GM18526 (cell line): ENCODE measurements around the gene FASN.

Source experiments
- POLR2A ChIP-seq: IDR thresholded peaks from 3 replicates; pipeline ENCODE4 v1.6.1; 2011; ENCODE audit not compliant: insufficient read length; ENCODE audit errors: extremely low read depth

The FASN gene

DNA sequence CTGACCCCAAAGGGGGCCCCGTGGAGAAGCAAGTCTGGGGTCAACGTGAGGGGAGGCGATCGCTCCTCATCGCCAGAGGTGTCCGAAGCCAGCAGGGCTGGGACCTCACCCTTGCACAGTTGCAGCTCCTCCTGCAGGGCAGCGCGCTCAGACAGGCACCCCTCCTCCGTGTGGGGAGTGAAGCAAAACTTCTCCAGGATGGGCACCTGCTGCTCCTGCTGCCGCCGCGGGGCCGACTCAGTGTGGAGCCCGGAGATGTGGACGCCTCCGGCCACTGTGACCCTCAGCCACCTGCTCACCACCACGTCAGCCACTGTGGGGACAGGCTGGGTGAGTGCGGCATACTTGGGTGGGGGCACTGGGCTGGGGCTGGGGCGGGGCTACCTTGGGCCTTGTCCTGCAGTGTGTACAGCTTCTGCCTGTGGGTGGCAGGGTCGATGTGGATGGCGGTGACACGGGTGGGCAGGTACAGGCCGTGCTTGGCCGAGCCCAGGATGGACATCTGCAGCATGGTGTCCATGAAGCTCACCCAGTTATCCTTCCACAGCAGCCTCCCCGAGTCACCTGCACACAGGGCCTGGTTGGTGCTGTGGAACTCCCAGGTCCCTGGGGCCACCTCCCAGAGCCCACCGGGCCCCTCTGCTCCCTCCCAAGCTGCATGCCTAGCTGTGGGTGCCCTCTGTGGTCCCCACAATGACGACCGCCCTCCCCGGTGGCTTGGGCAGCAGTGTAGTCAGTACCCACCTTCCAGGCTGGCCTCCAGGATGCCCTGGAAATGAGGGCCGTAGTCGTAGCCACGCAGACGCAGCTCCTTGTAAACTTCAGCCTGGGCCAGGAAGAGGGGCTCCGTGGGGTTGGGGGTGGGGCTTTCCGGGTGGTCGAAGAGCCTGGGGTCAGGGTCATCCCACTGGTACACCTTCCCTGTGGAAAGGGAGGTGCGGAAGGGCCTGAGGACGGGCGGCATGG, 10.8 kb downstream of the FASN start:
- no peak for TF ChIP-seq POLR2A

DNA sequence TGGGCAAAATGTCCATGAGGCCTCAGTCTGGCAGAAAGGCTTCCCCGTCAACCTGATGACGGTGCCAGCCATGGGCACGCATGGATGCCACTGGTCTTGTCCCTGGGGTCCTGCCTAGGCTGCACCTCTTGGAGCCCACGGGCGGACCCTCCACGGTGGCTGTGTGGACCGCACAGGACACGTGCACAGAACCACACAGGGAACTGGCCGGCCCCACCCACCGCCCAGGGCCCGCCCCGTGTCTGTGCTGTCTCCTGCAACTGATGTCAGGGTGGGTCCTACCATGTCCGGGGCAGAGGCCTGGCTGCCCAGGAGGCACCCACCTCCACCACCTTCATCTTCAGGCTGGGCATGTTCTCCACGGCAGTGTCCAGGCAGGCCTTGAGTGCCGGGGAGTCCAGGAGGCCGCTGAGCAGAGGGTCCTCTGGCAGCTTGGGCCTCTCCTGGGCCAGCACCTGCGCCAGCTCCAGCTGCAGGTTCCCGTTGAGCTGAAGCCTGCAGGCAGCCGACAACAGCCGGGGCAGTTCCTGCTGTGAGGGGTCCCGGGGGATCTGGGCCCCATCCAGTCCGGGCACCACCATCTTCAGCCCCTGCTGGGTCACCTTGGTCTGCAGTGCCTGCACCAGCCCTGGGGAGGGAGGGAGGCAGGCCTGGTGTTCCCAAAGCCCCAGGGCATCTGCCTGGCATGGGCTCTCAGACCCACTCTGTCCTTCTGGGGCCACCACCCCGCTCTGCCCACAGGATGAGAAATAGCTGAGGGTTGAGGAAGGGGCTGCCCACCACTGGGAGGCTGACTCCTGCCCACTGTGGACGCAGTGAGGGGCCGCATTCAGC, 11.9 kb downstream of the FASN start:
- no peak for TF ChIP-seq POLR2A

DNA sequence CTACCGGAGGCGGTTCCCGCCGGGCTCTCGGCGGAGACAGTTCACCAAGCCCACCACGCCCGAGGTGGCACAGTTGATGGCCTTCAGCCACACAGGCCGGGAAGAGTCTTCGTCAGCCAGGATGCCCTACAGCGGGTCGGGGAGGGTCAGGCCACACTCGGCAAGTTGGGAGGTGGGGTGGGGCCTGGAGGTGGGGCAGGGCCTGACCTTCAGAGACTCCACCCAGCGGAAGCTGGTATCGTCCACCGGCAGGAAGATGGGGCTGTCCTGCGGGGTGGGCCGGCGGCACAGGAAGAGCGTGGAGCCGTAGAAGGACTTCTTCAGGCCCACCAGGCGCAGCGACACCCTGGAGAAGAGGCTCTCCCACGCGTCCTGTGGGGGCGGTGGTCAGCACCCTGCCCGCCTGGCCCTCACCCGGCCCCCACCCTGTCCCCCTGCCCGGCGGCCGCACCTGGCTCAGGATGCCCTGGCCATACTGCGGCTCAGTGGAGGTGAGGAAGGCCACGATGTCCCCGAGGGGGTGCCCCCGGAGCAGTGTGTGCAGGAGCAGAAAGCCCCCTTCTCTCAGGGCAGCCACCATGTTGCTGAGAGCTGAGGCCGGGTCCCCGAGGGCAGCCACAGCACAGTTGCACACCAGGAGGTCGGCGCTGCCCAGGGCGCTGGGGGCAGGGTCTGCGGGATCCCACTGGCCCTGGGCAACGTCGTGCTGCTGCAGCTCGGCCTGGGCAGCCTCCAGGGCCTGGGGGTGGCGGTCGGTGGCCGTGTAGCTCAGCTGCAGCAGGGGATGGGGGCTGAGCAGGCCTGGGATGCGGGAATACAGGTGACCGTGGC, 12.8 kb downstream of the FASN start:
- no peak for TF ChIP-seq POLR2A

DNA sequence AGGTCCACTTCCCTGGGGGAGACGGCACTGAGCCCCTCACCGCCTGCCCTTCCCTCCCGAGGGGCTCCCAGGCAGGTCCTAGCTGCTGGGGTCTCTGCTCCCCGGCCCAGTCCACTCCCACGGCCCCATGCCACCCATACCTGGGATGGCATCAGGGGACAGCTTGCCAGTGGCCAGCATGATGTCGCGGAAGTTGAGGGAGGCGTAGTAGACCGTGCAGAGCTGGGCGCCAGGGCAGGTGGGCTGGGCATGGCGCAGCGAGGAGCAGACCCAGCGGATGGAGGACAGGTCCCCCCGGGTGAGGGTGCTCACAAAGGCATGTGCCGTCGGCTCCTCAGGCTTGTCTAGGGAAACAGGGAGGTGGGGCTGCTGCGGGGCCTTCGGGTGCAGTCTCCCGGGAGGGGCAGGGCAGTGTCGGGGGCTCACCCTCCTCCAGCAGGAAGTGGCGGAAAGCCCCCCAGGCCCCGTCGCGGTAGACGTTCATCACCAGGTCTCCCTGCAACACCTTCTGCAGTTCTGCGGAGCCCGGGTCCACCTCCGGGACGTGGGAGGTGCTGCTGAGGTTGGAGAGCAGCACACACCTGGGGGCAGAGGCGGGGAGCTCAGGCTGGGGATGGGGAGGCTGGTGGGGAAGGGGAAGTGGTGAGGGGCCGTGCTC, 13.5 kb downstream of the FASN start:
- no peak for TF ChIP-seq POLR2A

DNA sequence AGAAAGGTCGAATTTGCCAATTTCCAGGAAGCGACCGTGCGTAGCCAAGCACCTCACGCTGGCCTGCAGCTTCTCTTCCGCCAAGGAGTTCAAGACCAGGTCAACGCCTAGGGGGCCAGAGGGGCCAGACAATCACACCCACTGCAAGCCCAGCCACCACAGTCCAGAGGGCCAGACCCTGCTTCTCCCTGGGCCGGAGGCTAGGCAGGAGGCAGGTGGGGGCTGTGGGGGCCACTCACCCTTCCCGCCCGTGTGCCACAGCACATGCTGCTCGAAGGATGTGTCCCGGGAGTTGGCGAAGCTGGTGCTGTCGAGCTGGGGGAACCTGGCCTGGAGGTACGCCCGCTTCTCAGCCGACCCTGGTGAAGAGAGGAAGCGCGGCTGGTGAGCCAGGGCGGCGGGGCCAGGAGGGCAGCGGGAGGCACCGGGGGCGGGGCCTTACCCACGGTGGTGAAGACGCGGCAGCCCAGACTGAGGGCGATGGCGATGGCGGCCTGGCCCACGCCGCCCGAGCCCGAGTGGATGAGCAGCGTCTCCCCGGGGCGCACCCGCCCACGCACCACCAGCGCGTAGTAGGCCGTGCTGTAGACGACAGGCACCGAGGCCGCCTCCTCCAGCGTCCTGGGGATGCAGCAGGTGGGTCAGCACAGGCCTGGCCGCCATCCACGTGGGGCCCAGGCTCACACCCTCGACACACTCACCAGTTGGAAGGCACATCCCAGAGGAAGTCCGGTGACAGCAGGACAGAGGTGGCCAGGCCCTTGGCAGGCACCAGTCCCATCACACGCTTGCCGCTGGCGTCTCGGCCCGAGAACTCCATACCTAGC, 14.3 kb downstream of the FASN start:
- TF ChIP-seq POLR2A = no peak

DNA sequence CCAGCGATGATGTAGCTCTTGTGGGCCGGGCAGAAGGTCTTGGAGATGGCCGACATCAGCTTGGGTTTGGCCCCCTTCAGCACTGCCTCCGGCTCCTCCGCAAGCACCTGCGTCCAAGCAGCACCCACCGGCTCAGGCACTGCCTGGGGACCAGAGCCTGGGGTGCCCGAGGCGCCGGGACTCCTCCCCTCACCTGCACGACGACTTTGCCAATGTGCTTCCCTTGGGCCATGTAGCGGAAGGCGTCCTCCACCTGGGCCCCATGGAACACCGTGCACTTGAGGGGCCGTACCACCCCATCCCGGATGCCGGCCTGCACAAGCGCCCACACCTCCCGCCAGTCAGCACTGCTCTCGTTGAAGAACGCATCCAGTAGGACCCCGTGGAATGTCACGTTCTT, 15.0 kb downstream of the FASN start:
- TF ChIP-seq POLR2A = no peak

DNA sequence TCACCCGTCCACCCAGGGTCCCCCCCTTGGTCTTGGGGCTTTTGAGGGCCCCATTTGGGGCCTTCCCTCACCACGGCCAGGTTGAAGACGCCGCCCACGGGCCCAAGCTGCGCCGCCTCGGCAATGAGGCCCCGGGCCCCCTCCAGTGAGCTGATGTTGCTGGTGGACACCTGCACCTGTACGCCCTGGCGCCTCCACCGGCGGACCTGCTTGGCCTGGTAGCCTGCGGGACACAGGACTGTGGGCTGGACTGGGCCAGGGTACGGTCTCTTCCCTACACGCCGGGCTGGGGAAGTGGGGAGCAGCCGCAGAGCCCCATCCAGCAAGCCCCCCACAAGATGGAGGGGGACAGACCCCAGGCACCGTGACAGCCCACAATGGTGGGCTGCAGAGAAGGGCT, 15.6 kb downstream of the FASN start:
- TF ChIP-seq POLR2A = no peak

DNA sequence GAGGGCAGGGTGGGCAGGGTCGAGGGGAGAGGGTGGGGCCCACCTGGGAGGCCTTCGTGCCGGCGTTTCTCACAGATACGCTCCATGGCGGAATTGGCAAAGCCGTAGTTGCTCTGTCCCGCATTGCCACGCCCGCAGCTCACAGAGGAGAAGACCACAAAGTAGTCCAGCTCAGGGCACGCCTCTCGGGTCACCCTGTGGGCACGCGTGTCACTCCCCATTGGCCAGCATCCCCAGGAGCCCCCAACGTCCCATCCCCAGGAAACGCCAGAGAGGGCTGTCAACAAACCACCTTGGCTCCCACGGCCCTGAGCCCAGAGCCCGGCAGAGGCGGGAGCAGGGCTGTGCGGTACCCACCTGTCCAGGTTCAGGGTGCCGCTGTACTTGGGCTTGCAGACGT, 16.1 kb downstream of the FASN start:
- no peak for TF ChIP-seq POLR2A

DNA sequence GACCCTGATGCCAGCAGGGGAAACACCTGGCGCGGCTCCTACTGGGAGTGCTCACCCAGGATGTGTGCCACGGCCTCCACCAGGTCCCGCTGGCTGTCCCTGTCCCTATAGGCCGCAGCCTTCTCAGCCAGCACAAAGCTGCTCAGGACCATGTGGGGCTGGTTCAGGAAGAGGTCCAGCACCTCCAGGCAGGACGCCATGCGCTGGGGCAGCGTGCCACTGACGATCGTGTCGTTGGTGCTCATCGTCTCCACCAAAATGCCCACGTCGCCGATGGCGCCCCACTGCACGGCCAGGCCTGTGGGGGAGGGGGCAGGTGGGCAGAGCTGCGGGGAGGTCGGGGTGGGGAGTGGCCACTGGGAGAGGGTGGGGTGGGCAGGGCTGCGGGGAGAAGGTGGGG, 16.5 kb downstream of the FASN start:
- TF ChIP-seq POLR2A = no peak

DNA sequence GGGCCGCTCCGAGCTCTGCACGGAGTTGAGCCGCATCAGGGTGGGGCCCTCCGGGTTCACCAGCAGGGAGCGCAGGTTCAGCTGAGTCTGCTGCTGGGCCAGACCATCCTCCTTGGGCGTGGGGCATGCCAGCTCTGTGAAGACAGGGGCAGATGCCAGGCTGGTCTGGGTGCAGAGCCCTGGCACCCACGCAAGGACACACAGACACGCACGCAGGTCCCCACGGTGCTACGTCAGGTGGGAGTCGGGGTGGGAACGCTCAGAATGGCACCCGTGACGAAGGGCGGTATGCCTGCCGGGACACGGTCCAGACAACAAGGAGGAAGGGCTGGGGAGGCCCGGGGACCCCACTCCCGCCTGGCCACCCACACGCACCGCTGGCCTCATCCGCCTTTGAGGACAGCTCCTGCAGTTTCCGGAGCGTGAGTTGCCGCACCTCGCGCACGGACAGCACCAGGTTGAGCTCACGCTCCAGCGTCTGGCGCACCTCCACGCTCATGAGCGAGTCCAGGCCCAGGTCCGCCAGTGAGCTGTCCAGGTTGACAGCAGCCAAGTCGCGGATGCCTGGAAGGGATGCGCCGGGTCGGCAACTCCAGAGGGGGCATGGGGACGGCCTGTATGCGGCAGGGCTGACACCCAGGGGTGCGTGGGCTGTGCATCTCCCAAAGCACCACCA, 17.1 kb downstream of the FASN start:
- TF ChIP-seq POLR2A = no peak

DNA sequence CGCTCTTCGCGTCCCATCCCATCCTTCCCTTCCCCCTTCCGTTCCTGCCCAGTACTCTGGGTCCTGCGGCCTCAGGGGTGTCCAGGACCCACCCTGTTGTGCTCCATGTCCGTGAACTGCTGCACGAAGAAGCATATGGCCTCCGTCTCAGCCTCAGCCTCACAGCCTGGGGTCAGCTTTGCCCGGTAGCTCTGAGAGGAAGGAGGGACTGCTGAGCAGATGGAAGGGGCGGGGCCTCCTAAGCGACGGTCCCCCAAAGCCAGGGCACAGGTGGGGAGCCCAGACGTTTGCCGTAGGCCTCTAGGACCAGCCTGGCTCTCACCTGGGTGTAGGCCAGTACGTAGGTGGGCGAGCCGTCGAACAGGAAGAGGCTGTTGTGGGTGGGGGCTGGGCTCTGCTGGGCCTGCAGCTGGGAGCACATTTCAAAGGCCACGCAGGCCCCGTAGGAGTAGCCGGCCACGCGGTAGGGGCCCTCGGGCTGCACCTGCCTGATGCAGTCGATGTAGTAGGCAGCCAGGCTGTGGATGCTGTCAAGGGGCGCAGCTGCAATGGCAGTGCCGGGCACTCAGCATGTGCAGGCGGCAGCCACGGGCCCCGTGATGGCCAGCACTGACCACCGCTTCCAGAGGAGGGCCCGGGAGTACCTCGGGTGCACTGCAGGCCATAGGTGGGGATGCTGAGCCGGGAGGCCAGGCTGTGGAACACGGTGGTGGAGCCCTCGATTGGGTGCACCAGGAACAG, 17.8 kb downstream of the FASN start:
- no peak for TF ChIP-seq POLR2A

DNA sequence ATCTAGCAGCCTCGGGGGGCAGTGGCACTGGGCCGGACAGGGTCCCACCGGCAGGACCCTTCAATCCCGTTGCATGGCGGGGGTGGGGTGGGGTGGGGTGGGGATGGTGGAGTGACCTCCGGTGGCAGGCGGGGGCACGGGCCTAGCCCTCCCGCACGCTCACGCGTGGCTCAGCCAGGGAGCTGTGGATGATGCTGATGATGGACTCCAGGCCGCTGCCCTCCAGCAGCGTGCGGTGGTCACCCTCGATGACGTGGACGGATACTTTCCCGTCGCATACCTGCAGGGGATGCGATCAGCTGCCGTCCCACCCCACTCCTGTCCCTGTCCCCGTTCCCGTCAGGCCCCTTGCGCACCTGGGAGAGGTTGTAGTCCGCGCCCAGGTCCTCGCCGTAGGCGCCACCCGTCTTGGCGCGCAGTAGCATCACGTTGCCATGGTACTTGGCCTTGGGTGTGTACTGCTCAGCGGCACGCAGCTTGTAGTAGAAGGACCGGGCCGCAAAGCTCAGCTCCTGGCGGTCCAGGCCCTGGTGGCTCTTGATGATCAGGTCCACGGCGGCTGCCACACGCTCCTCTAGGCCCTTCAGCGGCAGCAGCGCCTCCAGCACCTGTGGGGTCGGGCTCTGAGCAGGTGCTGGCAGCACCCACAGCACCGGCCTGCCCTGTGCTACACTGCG, 18.9 kb downstream of the FASN start:
- TF ChIP-seq POLR2A = no peak

DNA sequence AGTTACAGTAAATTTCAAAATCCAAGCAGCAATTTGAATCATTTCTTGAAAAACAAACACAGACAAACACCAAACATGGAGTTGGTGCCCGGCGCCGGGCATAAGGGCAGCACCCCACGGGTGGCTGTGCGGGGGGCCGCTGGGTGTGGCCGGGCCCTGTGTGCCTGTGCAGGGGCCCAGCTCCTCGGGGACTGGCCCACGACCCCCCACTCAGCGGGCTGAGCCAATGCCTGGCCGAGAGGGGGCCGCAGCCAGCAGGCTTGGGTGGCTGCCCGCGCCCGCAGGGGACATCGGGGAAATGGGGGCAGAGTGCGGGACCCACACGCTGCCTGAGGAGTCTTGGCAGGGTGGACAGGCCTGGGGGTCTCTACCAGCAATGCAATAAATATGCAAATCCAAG, 19.6 kb downstream of the FASN start:
- no peak for TF ChIP-seq POLR2A
